GM12872 (cell line): ENCODE measurements around the gene SGCB.

ENCODE experiments used
- CTCF ChIP-seq: IDR thresholded peaks from 3 replicates; pipeline ENCODE4 v1.5.1; 2011; ENCODE audit warnings: low read depth, mild to moderate bottlenecking, low read length, moderate library complexity; ENCODE audit not compliant: insufficient read depth

SGCB gene

GRCh38 chr4:52037689-52038102 is 403 bp downstream of the SGCB start:
- no peak for TF ChIP-seq CTCF

- TF ChIP-seq CTCF, result no peak
Observed at GRCh38 chr4:52036886-52037530, 1.1 kb downstream of the SGCB start.

GRCh38 chr4:52035190-52035589 is 2.9 kb downstream of the SGCB start:
- no peak for TF ChIP-seq CTCF

GRCh38 chr4:52032005-52032404 is 6.1 kb downstream of the SGCB start:
- no peak for TF ChIP-seq CTCF

- no peak for TF ChIP-seq CTCF
Observed at GRCh38 chr4:52028970-52029369, 9.1 kb downstream of the SGCB start.

GRCh38 chr4:52019936-52020657 is 18.0 kb downstream of the SGCB start, which contains the start of gene LRRC66:
Gene LRRC66, minus strand, starts transcription at chr4:52020363. Its CDS starts 2,750 bp downstream, at chr4:52017613.
- TF ChIP-seq CTCF, result no peak

GRCh38 chr4:52017814-52018213 is 20.3 kb downstream of the SGCB start:
- no peak for TF ChIP-seq CTCF
